ENCODE data around the gene TAS2R7.

TAS2R7 gene

GRCh38 chr12:10756194-10756593, 46.2 kb downstream of the TAS2R7 start:
- Histone ChIP-seq H3K4me1 (ENCODE audit: low read length) (no peaks in the 10 kb centered on the region), H3F3A (ENCODE audit: insufficient read depth, low read length) (no peaks in the 10 kb centered on the region), H3K79me2 (ENCODE audit: low read length) (no peaks in the 10 kb centered on the region), H3K36me3 (replicated peaks; ENCODE audit: insufficient read depth, low read length) (no peaks in the 10 kb centered on the region), H3K27ac (ENCODE audit: low read length) (no peak overlapping the region), H3K4me2 (ENCODE audit: low read depth, low read length) (no peak overlapping the region), H3K9ac (ENCODE audit: low read length) (no peak overlapping the region), H3K4me3 (ENCODE audit: low read length) (no peak overlapping the region), H2AFZ (ENCODE audit: low read length) (no peak overlapping the region), H3K9me3 (replicated peaks; ENCODE audit: insufficient read depth, low read length) (no peaks in the 10 kb centered on the region), H4K20me1 (ENCODE audit: insufficient read depth, low read length) (no peaks in the 10 kb centered on the region), H3K9me2 (replicated peaks; ENCODE audit: insufficient read depth, low read length) (no peaks in the 10 kb centered on the region), H3K27me3 (replicated peaks; ENCODE audit: insufficient read depth, low read length) (no peaks in the 10 kb centered on the region)
- TF ChIP-seq EZH2 (optimal IDR thresholded peaks at IDR 0.05; ENCODE audit: low read depth, low read length) (no peak), EZH2phosphoT487 (IDR thresholded peaks at IDR 0.05; ENCODE audit: low read length) (no peak), CTCF (IDR thresholded peaks at IDR 0.05; ENCODE audit: low read length) (no peak)
- no peak for DNase-seq

- Histone ChIP-seq H3K36me3 (replicated peaks; ENCODE audit: insufficient read depth, low read length) (no peaks in the 10 kb centered on the region), H3K79me2 (ENCODE audit: low read length) (no peaks in the 10 kb centered on the region), H3K9ac (ENCODE audit: low read length) (no peak overlapping the region), H3F3A (ENCODE audit: insufficient read depth, low read length) (no peaks in the 10 kb centered on the region), H3K27ac (ENCODE audit: low read length) (no peak overlapping the region), H3K9me3 (replicated peaks; ENCODE audit: insufficient read depth, low read length) (no peaks in the 10 kb centered on the region), H2AFZ (ENCODE audit: low read length) (no peak overlapping the region), H3K4me2 (ENCODE audit: low read depth, low read length) (no peak overlapping the region), H3K9me2 (replicated peaks; ENCODE audit: insufficient read depth, low read length) (no peaks in the 10 kb centered on the region), H4K20me1 (ENCODE audit: insufficient read depth, low read length) (no peaks in the 10 kb centered on the region), H3K4me1 (ENCODE audit: low read length) (no peaks in the 10 kb centered on the region; the same call in 1 of the 2 replicates), H3K4me3 (ENCODE audit: low read length) (no peak overlapping the region), H3K27me3 (replicated peaks; ENCODE audit: insufficient read depth, low read length) (no peaks in the 10 kb centered on the region)
- no peak for DNase-seq
- TF ChIP-seq CTCF (IDR thresholded peaks at IDR 0.05; ENCODE audit: low read length), result no peak
- TF ChIP-seq EZH2phosphoT487 (IDR thresholded peaks at IDR 0.05; ENCODE audit: low read length), result no peak
- no peak for TF ChIP-seq EZH2 (optimal IDR thresholded peaks at IDR 0.05; ENCODE audit: low read depth, low read length)
Observed at GRCh38 chr12:10753059-10753458, 49.4 kb downstream of the TAS2R7 start.

Data from MM.1S (cell line).